ENCODE data around the gene SSR4.

Gene SSR4

DNA sequence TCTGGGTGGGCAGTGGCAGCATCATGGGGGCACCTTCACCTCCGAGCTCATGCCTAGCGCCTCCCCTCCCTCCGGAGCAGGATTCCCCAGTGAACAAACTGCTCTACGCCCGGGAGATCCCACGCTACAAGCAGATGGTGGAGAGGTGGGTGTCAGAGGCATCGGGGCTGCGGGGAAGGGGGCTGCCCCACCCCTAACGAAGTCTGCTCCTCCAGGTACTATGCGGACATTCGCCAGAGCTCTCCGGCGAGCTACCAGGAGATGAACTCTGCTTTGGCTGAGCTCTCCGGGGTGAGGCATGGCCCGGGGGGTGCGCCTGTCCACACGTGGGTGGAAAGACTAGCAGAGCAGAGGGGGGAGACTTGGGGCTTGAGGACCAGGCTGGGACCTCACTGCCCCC, 16.3 kb upstream of the SSR4 start:
- no peak overlapping the region for H3K4me3 ChIP-seq (ENCODE audit: low read length in 2 of 2)
- no peak for DNase-seq (ENCODE audit: low spot score)
- no peak overlapping the region for H4K91ac ChIP-seq (ENCODE audit: low read depth, low read length, poor library complexity)
- H3K9me3 ChIP-seq (replicated peaks in 1 of 2; ENCODE audit: control insufficient read depth in 2 of 2, insufficient read depth in 1 of 2, low read depth in 1 of 2, low read length in 2 of 2) = no peaks in the 10 kb centered on the region
- H2AK5ac ChIP-seq (ENCODE audit: low read depth, low read length) = no peak overlapping the region
- H3K4me1 ChIP-seq (ENCODE audit: control insufficient read depth in 2 of 2, insufficient read depth in 1 of 2, low read depth in 1 of 2, low read length in 2 of 2) = peaks cover 0 to 1% of the 10 kb centered on the region in 2 donors
- no peaks in the 10 kb centered on the region for H3K27me3 ChIP-seq (ENCODE audit: control insufficient read depth in 3 of 3, insufficient read depth in 3 of 3, low read depth in 1 of 3, low read length in 3 of 3)
- no peak overlapping the region for H2BK120ac ChIP-seq (ENCODE audit: low read depth, low read length)
- H3K14ac ChIP-seq (ENCODE audit: low read length) = no peak overlapping the region
- no peak overlapping the region for H3K4me2 ChIP-seq (ENCODE audit: insufficient read depth, low read length, poor library complexity, severe bottlenecking)
- H4K8ac ChIP-seq (ENCODE audit: low read depth, low read length) = no peak overlapping the region
- H2BK5ac ChIP-seq (ENCODE audit: low read length) = no peak overlapping the region
- H2BK15ac ChIP-seq (ENCODE audit: low read length) = no peak overlapping the region
- no peaks in the 10 kb centered on the region for H3K79me1 ChIP-seq (ENCODE audit: low read depth, low read length)
- no peak overlapping the region for H3K27ac ChIP-seq (replicated peaks; ENCODE audit: low read length)
- no peak overlapping the region for H3K4ac ChIP-seq (ENCODE audit: low read length)
- no peak overlapping the region for H2AFZ ChIP-seq (ENCODE audit: low read length)
- no peak overlapping the region for H3K18ac ChIP-seq (ENCODE audit: low read length)
- H3K9ac ChIP-seq (ENCODE audit: low read depth, low read length, poor library complexity) = no peak overlapping the region
- H2BK12ac ChIP-seq (ENCODE audit: low read length) = no peak overlapping the region
- no peaks in the 10 kb centered on the region for H3K36me3 ChIP-seq (replicated peaks in 1 of 2; ENCODE audit: control insufficient read depth in 2 of 2, insufficient read depth in 2 of 2, low read length in 2 of 2)
- WGBS, 2 donors (ENCODE audit: extremely low coverage in 2 of 2, insufficient read length in 2 of 2, insufficient replicate concordance in 1 of 2) = no CpG with 5 or more reads among the region's 17 CpGs
- H3K23ac ChIP-seq (ENCODE audit: low read depth, low read length, poor library complexity) = no peak overlapping the region

DNA sequence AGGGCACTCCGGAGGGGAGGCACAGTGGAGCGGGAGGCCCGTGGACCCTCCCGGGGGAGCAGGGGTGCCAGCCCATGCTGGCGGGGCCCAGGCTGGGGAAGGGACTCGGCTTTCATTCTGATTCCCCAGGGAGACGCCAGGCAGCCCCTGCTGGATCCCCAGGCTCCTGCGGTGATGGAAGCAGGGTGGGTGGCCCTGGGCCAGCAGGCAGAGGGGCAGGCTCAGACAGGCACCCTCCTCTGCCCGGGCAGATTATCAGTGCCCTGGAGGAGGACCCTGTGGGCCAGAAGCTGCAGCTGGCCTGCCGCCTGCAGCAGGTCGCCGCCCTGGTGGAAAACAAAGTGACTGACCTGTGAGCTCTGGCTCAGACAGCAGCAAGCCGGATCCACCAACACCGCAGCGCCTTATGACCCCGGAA, 15.8 kb upstream of the SSR4 start:
- H3K14ac ChIP-seq (ENCODE audit: low read length) = no peak overlapping the region
- no peak overlapping the region for H2AFZ ChIP-seq (ENCODE audit: low read length)
- no peak overlapping the region for H2BK12ac ChIP-seq (ENCODE audit: low read length)
- H3K4me2 ChIP-seq (ENCODE audit: insufficient read depth, low read length, poor library complexity, severe bottlenecking) = no peak overlapping the region
- no peak overlapping the region for H2BK15ac ChIP-seq (ENCODE audit: low read length)
- no peak overlapping the region for H3K4ac ChIP-seq (ENCODE audit: low read length)
- WGBS, 2 donors (ENCODE audit: extremely low coverage in 2 of 2, insufficient read length in 2 of 2, insufficient replicate concordance in 1 of 2) = no CpG with 5 or more reads among the region's 16 CpGs
- H2BK120ac ChIP-seq (ENCODE audit: low read depth, low read length) = no peak overlapping the region
- H3K79me1 ChIP-seq (ENCODE audit: low read depth, low read length) = no peaks in the 10 kb centered on the region
- no peak overlapping the region for H2BK5ac ChIP-seq (ENCODE audit: low read length)
- no peak overlapping the region for H3K27ac ChIP-seq (replicated peaks; ENCODE audit: low read length)
- no peak overlapping the region for H3K23ac ChIP-seq (ENCODE audit: low read depth, low read length, poor library complexity)
- no peak overlapping the region for H3K9ac ChIP-seq (ENCODE audit: low read depth, low read length, poor library complexity)
- no peaks in the 10 kb centered on the region for H3K27me3 ChIP-seq (ENCODE audit: control insufficient read depth in 3 of 3, insufficient read depth in 3 of 3, low read depth in 1 of 3, low read length in 3 of 3)
- no peak for DNase-seq (ENCODE audit: low spot score)
- no peak overlapping the region for H2AK5ac ChIP-seq (ENCODE audit: low read depth, low read length)
- no peak overlapping the region for H4K91ac ChIP-seq (ENCODE audit: low read depth, low read length, poor library complexity)
- no peak overlapping the region for H3K4me3 ChIP-seq (ENCODE audit: low read length in 2 of 2)
- no peak overlapping the region for H3K18ac ChIP-seq (ENCODE audit: low read length)
- no peak overlapping the region for H4K8ac ChIP-seq (ENCODE audit: low read depth, low read length)
- H3K36me3 ChIP-seq (replicated peaks in 1 of 2; ENCODE audit: control insufficient read depth in 2 of 2, insufficient read depth in 2 of 2, low read length in 2 of 2) = peaks cover 0 to 3% of the 10 kb centered on the region in 2 donors
- H3K4me1 ChIP-seq (ENCODE audit: control insufficient read depth in 2 of 2, insufficient read depth in 1 of 2, low read depth in 1 of 2, low read length in 2 of 2) = peaks cover 0 to 1% of the 10 kb centered on the region in 2 donors
- no peaks in the 10 kb centered on the region for H3K9me3 ChIP-seq (replicated peaks in 1 of 2; ENCODE audit: control insufficient read depth in 2 of 2, insufficient read depth in 1 of 2, low read depth in 1 of 2, low read length in 2 of 2)

DNA sequence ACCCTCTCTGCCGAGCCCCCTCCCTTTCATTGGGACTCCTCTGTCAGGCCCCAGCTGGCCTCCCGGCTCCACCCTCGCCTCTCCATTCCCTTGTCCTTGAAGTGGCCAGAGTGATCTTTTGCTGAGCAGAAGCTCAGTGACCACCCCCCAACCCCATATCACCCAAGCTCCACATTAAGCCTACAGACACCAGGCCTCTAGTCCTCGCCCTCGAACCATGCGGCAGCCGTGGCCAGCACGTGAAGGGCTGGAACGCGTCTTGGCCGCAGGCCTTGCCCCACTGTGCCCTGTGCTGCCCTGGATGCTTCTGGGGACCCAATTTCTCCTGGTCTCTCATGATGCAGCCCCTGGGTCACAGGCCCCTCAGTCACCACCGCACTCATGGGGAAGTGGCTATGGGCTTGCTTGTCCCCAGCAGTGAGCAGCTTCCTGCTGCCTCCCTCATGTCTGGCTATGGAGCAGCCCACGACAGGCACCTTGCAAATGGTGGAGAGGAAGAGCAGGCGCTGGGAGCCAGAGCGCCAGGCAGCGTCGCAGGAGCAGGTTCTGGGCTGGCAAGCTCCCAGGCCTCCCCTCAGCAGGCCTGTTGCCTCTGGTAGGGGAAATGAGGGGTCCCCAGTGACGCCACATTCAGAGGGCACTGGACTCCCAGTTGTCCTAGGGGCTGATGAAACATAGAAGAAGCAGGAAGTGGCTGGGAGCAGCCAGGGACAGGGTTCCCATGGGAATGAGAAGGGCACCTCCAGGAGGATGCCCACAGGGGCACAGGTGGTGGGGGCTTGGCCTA, 14.4 kb upstream of the SSR4 start:
- WGBS, 2 donors (ENCODE audit: extremely low coverage in 2 of 2, insufficient read length in 2 of 2, insufficient replicate concordance in 1 of 2) = no CpG with 5 or more reads among the region's 18 CpGs
- Histone ChIP-seq H3K23ac (ENCODE audit: low read depth, low read length, poor library complexity) (no peak overlapping the region), H2BK12ac (ENCODE audit: low read length) (no peak overlapping the region), H2BK5ac (ENCODE audit: low read length) (no peak overlapping the region), H3K4me1 (ENCODE audit: control insufficient read depth in 2 of 2, insufficient read depth in 1 of 2, low read depth in 1 of 2, low read length in 2 of 2) (peaks cover 0 to 1% of the 10 kb centered on the region in 2 donors), H2AK5ac (ENCODE audit: low read depth, low read length) (peak overlapping the region; percentile 63), H3K79me1 (ENCODE audit: low read depth, low read length) (no peaks in the 10 kb centered on the region), H3K36me3 (replicated peaks in 1 of 2; ENCODE audit: control insufficient read depth in 2 of 2, insufficient read depth in 2 of 2, low read length in 2 of 2) (peaks cover 0 to 4% of the 10 kb centered on the region in 2 donors), H3K18ac (ENCODE audit: low read length) (no peak overlapping the region), H3K9ac (ENCODE audit: low read depth, low read length, poor library complexity) (no peak overlapping the region), H3K27me3 (ENCODE audit: control insufficient read depth in 3 of 3, insufficient read depth in 3 of 3, low read depth in 1 of 3, low read length in 3 of 3) (no peaks in the 10 kb centered on the region), H4K91ac (ENCODE audit: low read depth, low read length, poor library complexity) (no peak overlapping the region), H4K8ac (ENCODE audit: low read depth, low read length) (peak overlapping the region; percentile 17), H2BK120ac (ENCODE audit: low read depth, low read length) (no peak overlapping the region), H3K4me3 (ENCODE audit: low read length in 2 of 2) (no peak overlapping the region), H3K4me2 (ENCODE audit: insufficient read depth, low read length, poor library complexity, severe bottlenecking) (no peak overlapping the region), H3K14ac (ENCODE audit: low read length) (no peak overlapping the region), H3K4ac (ENCODE audit: low read length) (no peak overlapping the region), H2BK15ac (ENCODE audit: low read length) (no peak overlapping the region), H2AFZ (ENCODE audit: low read length) (no peak overlapping the region), H3K9me3 (replicated peaks in 1 of 2; ENCODE audit: control insufficient read depth in 2 of 2, insufficient read depth in 1 of 2, low read depth in 1 of 2, low read length in 2 of 2) (no peaks in the 10 kb centered on the region), H3K27ac (replicated peaks; ENCODE audit: low read length) (no peak overlapping the region)
- no peak for DNase-seq (ENCODE audit: low spot score)

DNA sequence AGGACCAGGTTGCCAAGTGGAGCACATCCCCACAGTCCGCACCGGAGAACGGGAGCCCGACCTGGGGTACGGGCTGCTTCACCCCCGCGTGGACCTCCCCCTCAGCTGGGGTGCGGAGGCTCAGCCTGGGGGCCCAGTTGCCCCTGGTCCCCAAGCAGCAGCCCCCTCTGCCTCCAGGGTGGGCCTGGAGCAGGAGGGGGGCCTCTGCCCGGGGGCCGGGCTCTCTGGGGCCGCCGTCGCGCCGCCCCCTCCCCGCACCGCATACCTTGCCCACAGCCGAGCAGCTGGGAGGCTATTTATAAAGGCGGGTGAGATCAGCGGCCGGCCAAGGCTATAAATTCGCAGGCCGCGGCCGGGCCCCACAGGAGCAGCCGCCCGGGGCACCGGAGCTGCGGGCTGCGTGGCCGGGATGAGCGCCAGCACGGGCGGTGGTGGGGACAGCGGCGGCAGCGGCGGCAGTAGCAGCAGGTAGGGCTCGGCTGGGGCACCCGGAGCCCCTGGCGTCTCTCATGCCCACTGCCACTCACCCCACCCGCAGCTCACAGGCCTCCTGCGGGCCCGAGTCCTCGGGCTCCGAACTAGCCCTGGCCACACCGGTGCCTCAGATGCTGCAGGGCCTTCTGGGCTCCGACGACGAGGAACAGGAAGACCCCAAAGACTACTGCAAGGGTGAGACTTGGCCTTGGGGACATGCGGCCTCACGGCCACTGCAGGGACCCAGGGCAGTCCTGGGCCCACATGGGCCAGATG, 13.6 kb upstream of the SSR4 start, which contains the start of gene SRPK3:
TSS of gene SRPK3 (plus strand) at position 364 of the 750 bp plus-strand sequence. CDS start at position 410, 46 bp downstream.
- H2BK12ac ChIP-seq (ENCODE audit: low read length) = no peak within 1 kb of the TSS
- no peak within 1 kb of the TSS for H3K18ac ChIP-seq (ENCODE audit: low read length)
- no peak within 1 kb of the TSS for H3K4me3 ChIP-seq (ENCODE audit: low read length in 2 of 2)
- H3K79me1 ChIP-seq (ENCODE audit: low read depth, low read length) = no peaks in the 10 kb centered on the region
- H3K4me2 ChIP-seq (ENCODE audit: insufficient read depth, low read length, poor library complexity, severe bottlenecking) = no peak within 1 kb of the TSS
- H3K4ac ChIP-seq (ENCODE audit: low read length) = no peak within 1 kb of the TSS
- DNase-seq (ENCODE audit: low spot score) = no peak
- no peak within 1 kb of the TSS for H2BK15ac ChIP-seq (ENCODE audit: low read length)
- H3K9me3 ChIP-seq (replicated peaks in 1 of 2; ENCODE audit: control insufficient read depth in 2 of 2, insufficient read depth in 1 of 2, low read depth in 1 of 2, low read length in 2 of 2) = no peaks in the 10 kb centered on the region
- no peak within 1 kb of the TSS for H4K91ac ChIP-seq (ENCODE audit: low read depth, low read length, poor library complexity)
- H4K8ac ChIP-seq (ENCODE audit: low read depth, low read length) = peak within 1 kb of the TSS; percentile 17
- no peak within 1 kb of the TSS for H3K9ac ChIP-seq (ENCODE audit: low read depth, low read length, poor library complexity)
- peaks cover under 1 to 5% of the 10 kb centered on the region in 2 donors for H3K36me3 ChIP-seq (replicated peaks in 1 of 2; ENCODE audit: control insufficient read depth in 2 of 2, insufficient read depth in 2 of 2, low read length in 2 of 2)
- peak within 1 kb of the TSS; percentile 31 for H3K23ac ChIP-seq (ENCODE audit: low read depth, low read length, poor library complexity)
- no peak within 1 kb of the TSS for H3K14ac ChIP-seq (ENCODE audit: low read length)
- no peak within 1 kb of the TSS for H3K27ac ChIP-seq (replicated peaks; ENCODE audit: low read length)
- H2BK120ac ChIP-seq (ENCODE audit: low read depth, low read length) = no peak within 1 kb of the TSS
- no peak within 1 kb of the TSS for H2BK5ac ChIP-seq (ENCODE audit: low read length)
- no peak within 1 kb of the TSS for H2AFZ ChIP-seq (ENCODE audit: low read length)
- no CpG with 5 or more reads among the region's 52 CpGs for WGBS, 2 donors (ENCODE audit: extremely low coverage in 2 of 2, insufficient read length in 2 of 2, insufficient replicate concordance in 1 of 2)
- no peaks in the 10 kb centered on the region for H3K27me3 ChIP-seq (ENCODE audit: control insufficient read depth in 3 of 3, insufficient read depth in 3 of 3, low read depth in 1 of 3, low read length in 3 of 3)
- H2AK5ac ChIP-seq (ENCODE audit: low read depth, low read length) = peak within 1 kb of the TSS; percentile 63
- H3K4me1 ChIP-seq (ENCODE audit: control insufficient read depth in 2 of 2, insufficient read depth in 1 of 2, low read depth in 1 of 2, low read length in 2 of 2) = peaks cover 0 to 1% of the 10 kb centered on the region in 2 donors

All from neuronal stem cell (in vitro differentiated cells).